HepG2 (cell line): ENCODE results near the gene CHD9NB. TPM values are rescaled to one million over a fixed set of nuclear protein-coding genes. Genes with fewer than 3 reads are reported as not detected.

Experiments used
- HMG20B ChIP-seq: conservative IDR thresholded peaks from 2 replicates; pipeline ENCODE4 v1.6.1; 2016; ENCODE audit warnings: missing genetic modification reagents, missing compliant biosample characterization
- IRF2 ChIP-seq: IDR thresholded peaks from 2 replicates; pipeline ENCODE4 v1.6.1; 2018; ENCODE audit warnings: missing genetic modification reagents, missing compliant biosample characterization
- KLF6 ChIP-seq: IDR thresholded peaks from 2 replicates; pipeline ENCODE4 v1.8.0; 2016; ENCODE audit warnings: missing biosample characterization, missing genetic modification reagents
- KMT2A ChIP-seq: sonication (generic); formaldehyde crosslinking; IDR thresholded peaks from 2 replicates; pipeline ENCODE4 v1.4.0; 2020; ENCODE audit warnings: missing genetic modification reagents
- MEIS1 ChIP-seq: sonication (generic); formaldehyde crosslinking; IDR thresholded peaks from 2 replicates; pipeline ENCODE4 v1.9.0; 2021; ENCODE audit warnings: mild to moderate bottlenecking, missing genetic modification reagents, moderate library complexity, borderline replicate concordance
- MYNN ChIP-seq: sonication (generic); formaldehyde crosslinking; IDR thresholded peaks from 2 replicates; pipeline ENCODE4 v1.4.0; 2020; ENCODE audit warnings: mild to moderate bottlenecking, low read depth, missing genetic modification reagents
- NFE2L2 ChIP-seq: fragments of 150-350 bp; IDR thresholded peaks from 2 replicates; pipeline ENCODE4 v1.6.1; 2014; ENCODE audit warnings: low read length
- PCBP2 ChIP-seq: fragments of 200-400 bp; formaldehyde crosslinking; optimal IDR thresholded peaks from 2 replicates; pipeline ENCODE3; 2018; ENCODE audit warnings: low read length, low read depth; ENCODE audit not compliant: poor library complexity, severe bottlenecking
- PTBP1 ChIP-seq: fragments of 200-400 bp; formaldehyde crosslinking; IDR thresholded peaks from 2 replicates; pipeline ENCODE4 v1.6.1; 2018; ENCODE audit warnings: low read length, low read depth; ENCODE audit not compliant: poor library complexity, severe bottlenecking
- RELA ChIP-seq: sonication (generic); formaldehyde crosslinking; IDR thresholded peaks from 2 replicates; pipeline ENCODE4 v1.4.0; 2020; ENCODE audit warnings: missing genetic modification reagents
- RXRA ChIP-seq: sonication (generic); formaldehyde crosslinking; IDR thresholded peaks from 2 replicates; pipeline ENCODE4 v1.5.1; 2020; ENCODE audit warnings: missing genetic modification reagents
- SMYD3 ChIP-seq: sonication (generic); formaldehyde crosslinking; IDR thresholded peaks from 2 replicates; pipeline ENCODE4 v1.8.1; 2023; ENCODE audit warnings: mild to moderate bottlenecking, missing genetic modification reagents
- SNAI1 ChIP-seq: sonication (generic); formaldehyde crosslinking; IDR thresholded peaks from 2 replicates; pipeline ENCODE4 v1.5.0; 2020; ENCODE audit warnings: mild to moderate bottlenecking, missing genetic modification reagents, borderline replicate concordance
- ZBTB20 ChIP-seq: sonication (generic); formaldehyde crosslinking; IDR thresholded peaks from 2 replicates; pipeline ENCODE4 v1.8.1; 2023; ENCODE audit warnings: missing genetic modification reagents, low read depth, mild to moderate bottlenecking, borderline replicate concordance
- ZFAT ChIP-seq: sonication (generic); formaldehyde crosslinking; conservative IDR thresholded peaks from 2 replicates; pipeline ENCODE4 v1.8.1; 2023; ENCODE audit warnings: missing genetic modification reagents, inconsistent platforms
- ZMYM4 ChIP-seq: sonication (generic); formaldehyde crosslinking; IDR thresholded peaks from 2 replicates; pipeline ENCODE4 v1.8.1; 2023; ENCODE audit warnings: mild to moderate bottlenecking, missing genetic modification reagents
- ZNF101 ChIP-seq: sonication (generic); formaldehyde crosslinking; IDR thresholded peaks from 2 replicates; pipeline ENCODE4 v1.4.0; 2020; ENCODE audit warnings: mild to moderate bottlenecking, low read depth, missing genetic modification reagents, borderline replicate concordance
- ZNF350 ChIP-seq: sonication (generic); formaldehyde crosslinking; IDR thresholded peaks from 2 replicates; pipeline ENCODE4 v1.4.0; 2020; ENCODE audit warnings: mild to moderate bottlenecking, low read depth, missing genetic modification reagents, borderline replicate concordance
- ZNF563 ChIP-seq: sonication (generic); formaldehyde crosslinking; IDR thresholded peaks from 2 replicates; pipeline ENCODE4 v1.8.0; 2022; ENCODE audit warnings: mild to moderate bottlenecking, moderate library complexity, missing genetic modification reagents
- ZNF570 ChIP-seq: sonication (generic); formaldehyde crosslinking; IDR thresholded peaks from 2 replicates; pipeline ENCODE4 v1.4.0; 2020; ENCODE audit warnings: mild to moderate bottlenecking, missing genetic modification reagents, borderline replicate concordance
- ZNF589 ChIP-seq: sonication (generic); formaldehyde crosslinking; conservative IDR thresholded peaks from 2 replicates; pipeline ENCODE4 v1.8.0; 2022; ENCODE audit warnings: mild to moderate bottlenecking, moderate library complexity, missing genetic modification reagents
- ZNF878 ChIP-seq: sonication (generic); formaldehyde crosslinking; IDR thresholded peaks from 2 replicates; pipeline ENCODE4 v1.8.1; 2023; ENCODE audit warnings: mild to moderate bottlenecking, missing genetic modification reagents, moderate library complexity
- ZSCAN20 ChIP-seq: sonication (generic); formaldehyde crosslinking; IDR thresholded peaks from 2 replicates; pipeline ENCODE4 v1.4.0; 2020; ENCODE audit warnings: missing genetic modification reagents, mild to moderate bottlenecking, borderline replicate concordance
- polyA plus RNA-seq, 8 experiments: library from polyadenylated mRNA; depleted of rRNA in 3 of 8; stranded (reverse) in 7 of 8; unstranded in 1 of 8; fragments of >200 nt; fragmentation: Illumina TruSeq in 4 of 8; extraction: Trizol in 4 of 8; gene quantifications; 2 replicates each; pipeline versions ENCODE4 v1.2.1 to v1.2.3, GENCODE V29; 2011 to 2016; ENCODE audit warnings: low read depth in 4 of 8, missing spikeins in 1 of 8, mixed read lengths in 1 of 8; ENCODE audit not compliant: insufficient read depth in 1 of 8
- total RNA-seq, 5 experiments: library from RNA; depleted of rRNA; stranded (reverse); fragments of >200 nt; fragmentation: Illumina TruSeq; extraction: Trizol; gene quantifications; 2 replicates each; pipeline ENCODE4 v1.2.3, GENCODE V29; 2016; ENCODE audit warnings: low read depth in 1 of 5
- TF ChIP-seq, protein P1 (sequence below): IDR thresholded peaks from 2 replicates; pipeline ENCODE4 v1.4.0; 2020; ENCODE audit warnings: mild to moderate bottlenecking, missing genetic modification reagents
- TF ChIP-seq, protein P2 (sequence below): sonication (generic); formaldehyde crosslinking; IDR thresholded peaks from 2 replicates; pipeline ENCODE4 v1.4.0; 2020; ENCODE audit warnings: missing genetic modification reagents

The CHD9NB gene
- total and polyA plus RNA-seq, 2 of the 13 experiments (the other 11 are each of a cell fraction or from before 2014, with no cell fraction given) = 0.17 to 0.18 TPM

DNA sequence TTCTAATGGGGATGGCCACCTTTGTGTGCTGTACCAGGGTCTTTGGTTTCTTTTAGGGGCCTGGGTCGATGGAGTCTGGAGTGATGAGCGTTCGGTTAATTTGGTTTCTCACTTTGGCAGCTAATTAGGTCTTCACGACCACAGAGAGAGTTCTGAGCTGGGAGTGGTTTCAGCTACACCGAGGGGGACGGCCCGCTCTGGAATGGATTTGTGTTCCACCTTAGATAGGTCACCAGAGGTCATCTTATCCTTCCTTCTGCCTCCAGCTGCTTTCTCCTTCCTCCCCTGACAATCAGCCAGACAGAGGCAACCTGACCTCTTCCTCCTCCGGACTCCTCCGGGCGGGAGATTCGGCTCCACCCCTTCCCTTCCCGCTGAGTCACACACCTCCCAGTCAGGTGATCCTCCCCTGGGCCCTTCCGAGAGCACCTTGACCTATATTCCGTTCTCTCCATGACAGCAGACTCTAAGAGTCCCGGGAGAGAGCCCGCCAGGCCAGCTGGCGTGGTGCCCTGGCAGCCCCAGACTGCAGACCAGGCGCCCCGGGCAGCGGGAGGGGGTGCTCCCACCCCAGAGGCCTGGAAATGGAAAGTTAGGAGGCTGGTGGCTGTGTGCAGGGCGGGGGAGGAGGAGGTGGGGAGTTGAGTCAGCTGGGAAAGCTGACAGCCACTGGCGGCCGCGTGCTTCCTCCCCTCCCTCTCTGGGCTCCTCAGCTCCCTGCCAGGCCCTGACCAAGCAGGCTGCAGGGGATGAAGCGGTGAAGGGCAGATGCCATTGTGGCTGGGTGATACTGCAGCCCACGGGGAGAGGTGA lies 46.8 kb upstream of the CHD9NB start (continued):
- no peak for TF ChIP-seq ZNF570 (CRISPR knock-in tag)
- peak; percentile 31; the same call in 1 of the 2 replicates for TF ChIP-seq ZNF589 (CRISPR knock-in tag)
- no peak for TF ChIP-seq SNAI1
- peak; percentile 52; the same call in 1 of the 2 replicates for TF ChIP-seq ZMYM4
- peak; percentile 13; the same call in 1 of the 2 replicates for TF ChIP-seq HMG20B (CRISPR knock-in tag)
- TF ChIP-seq ZBTB20 = no peak
- 0 out of 2 replicates have a peak, but pooled peaks have one; percentile 30 for TF ChIP-seq ZNF101 (CRISPR knock-in tag)
- TF ChIP-seq ZNF350 (CRISPR knock-in tag) = peak; percentile 39; the same call in 1 of the 2 replicates
- peak; percentile 48; the same call in 1 of the 2 replicates for TF ChIP-seq MEIS1 (CRISPR knock-in tag)
- no peak for TF ChIP-seq ZFAT (CRISPR knock-in tag)
- TF ChIP-seq RELA (CRISPR knock-in tag) = no peak
- no peak for TF ChIP-seq MYNN
- TF ChIP-seq IRF2 (CRISPR knock-in tag) = 0 out of 2 replicates have a peak, but pooled peaks have one; percentile 31
- TF ChIP-seq, protein P1, sequence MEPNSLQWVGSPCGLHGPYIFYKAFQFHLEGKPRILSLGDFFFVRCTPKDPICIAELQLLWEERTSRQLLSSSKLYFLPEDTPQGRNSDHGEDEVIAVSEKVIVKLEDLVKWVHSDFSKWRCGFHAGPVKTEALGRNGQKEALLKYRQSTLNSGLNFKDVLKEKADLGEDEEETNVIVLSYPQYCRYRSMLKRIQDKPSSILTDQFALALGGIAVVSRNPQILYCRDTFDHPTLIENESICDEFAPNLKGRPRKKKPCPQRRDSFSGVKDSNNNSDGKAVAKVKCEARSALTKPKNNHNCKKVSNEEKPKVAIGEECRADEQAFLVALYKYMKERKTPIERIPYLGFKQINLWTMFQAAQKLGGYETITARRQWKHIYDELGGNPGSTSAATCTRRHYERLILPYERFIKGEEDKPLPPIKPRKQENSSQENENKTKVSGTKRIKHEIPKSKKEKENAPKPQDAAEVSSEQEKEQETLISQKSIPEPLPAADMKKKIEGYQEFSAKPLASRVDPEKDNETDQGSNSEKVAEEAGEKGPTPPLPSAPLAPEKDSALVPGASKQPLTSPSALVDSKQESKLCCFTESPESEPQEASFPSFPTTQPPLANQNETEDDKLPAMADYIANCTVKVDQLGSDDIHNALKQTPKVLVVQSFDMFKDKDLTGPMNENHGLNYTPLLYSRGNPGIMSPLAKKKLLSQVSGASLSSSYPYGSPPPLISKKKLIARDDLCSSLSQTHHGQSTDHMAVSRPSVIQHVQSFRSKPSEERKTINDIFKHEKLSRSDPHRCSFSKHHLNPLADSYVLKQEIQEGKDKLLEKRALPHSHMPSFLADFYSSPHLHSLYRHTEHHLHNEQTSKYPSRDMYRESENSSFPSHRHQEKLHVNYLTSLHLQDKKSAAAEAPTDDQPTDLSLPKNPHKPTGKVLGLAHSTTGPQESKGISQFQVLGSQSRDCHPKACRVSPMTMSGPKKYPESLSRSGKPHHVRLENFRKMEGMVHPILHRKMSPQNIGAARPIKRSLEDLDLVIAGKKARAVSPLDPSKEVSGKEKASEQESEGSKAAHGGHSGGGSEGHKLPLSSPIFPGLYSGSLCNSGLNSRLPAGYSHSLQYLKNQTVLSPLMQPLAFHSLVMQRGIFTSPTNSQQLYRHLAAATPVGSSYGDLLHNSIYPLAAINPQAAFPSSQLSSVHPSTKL (CRISPR knock-in tag) = peak; percentile 78
- TF ChIP-seq PCBP2 = peak; percentile 44
- TF ChIP-seq, protein P2, sequence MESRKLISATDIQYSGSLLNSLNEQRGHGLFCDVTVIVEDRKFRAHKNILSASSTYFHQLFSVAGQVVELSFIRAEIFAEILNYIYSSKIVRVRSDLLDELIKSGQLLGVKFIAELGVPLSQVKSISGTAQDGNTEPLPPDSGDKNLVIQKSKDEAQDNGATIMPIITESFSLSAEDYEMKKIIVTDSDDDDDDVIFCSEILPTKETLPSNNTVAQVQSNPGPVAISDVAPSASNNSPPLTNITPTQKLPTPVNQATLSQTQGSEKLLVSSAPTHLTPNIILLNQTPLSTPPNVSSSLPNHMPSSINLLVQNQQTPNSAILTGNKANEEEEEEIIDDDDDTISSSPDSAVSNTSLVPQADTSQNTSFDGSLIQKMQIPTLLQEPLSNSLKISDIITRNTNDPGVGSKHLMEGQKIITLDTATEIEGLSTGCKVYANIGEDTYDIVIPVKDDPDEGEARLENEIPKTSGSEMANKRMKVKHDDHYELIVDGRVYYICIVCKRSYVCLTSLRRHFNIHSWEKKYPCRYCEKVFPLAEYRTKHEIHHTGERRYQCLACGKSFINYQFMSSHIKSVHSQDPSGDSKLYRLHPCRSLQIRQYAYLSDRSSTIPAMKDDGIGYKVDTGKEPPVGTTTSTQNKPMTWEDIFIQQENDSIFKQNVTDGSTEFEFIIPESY (CRISPR knock-in tag) = peak; percentile 7; the same call in 1 of the 2 replicates
- no peak for TF ChIP-seq ZNF878 (CRISPR knock-in tag)
- TF ChIP-seq KLF6 (CRISPR knock-in tag) = no peak; the same call in 1 of the 2 replicates
- peak; percentile 84 for TF ChIP-seq PTBP1
- peak; percentile 87 for TF ChIP-seq RXRA
- TF ChIP-seq ZNF563 (CRISPR knock-in tag) = peak; percentile 74; the same call in 1 of the 2 replicates
- no peak for TF ChIP-seq ZSCAN20 (CRISPR knock-in tag)
- peak; percentile 82 for TF ChIP-seq NFE2L2
- TF ChIP-seq KMT2A (CRISPR knock-in tag) = peak; percentile 14; the same call in 1 of the 2 replicates
- TF ChIP-seq SMYD3 (CRISPR knock-in tag) = no peak
